ENCODE results near the gene LAD1.
A peak's percentile ranks its signal among the peaks of the same experiment; 100 is the strongest.

Gene LAD1

DNA sequence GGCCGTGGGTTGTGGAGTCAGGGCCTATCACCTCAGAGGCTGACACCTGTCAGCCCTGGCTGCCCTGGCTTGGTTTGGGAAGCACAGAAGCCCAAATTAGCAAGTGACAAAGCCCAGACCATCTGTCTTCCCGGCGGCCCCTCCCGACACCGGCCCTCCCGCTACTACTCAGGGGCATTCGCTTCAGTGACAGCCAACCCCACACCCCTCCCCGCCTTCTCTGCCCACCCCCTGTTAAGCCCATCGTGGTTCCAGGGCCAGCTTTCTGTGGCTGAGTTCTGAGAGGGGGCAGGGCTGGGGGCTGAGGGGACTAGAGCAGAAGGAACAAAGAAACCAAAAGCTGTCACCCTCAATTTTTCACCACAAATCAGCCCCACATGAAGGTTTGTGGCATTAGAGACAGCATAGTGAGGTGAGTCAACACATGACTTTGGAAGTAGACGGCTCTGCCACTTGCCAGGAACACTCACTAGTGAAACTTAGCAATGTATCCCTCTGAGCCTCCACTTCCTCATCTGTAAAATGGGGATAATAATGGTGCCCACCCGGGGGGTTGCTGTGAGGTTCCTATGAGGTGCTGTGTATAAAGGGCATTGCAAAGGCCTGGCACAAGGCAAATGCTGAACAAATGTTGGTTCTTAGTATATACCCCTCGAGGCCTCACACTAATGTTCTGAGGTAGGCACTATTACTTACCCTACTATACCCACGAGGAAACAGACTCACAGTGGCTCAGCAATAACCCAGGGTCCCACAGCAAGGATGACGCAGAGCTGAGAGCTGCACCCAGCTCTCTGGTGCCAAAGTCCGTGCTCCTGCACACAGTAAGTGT is 27.6 kb upstream of the LAD1 start:
- DNase-seq (ENCODE audit: insufficient read length) (no peak), FAIRE-seq (no peak)
- no peak for TF ChIP-seq POLR2A (IDR thresholded peaks at IDR 0.05; ENCODE audit: low read depth, low read length)
- TF ChIP-seq POLR2AphosphoS5 (IDR thresholded peaks at IDR 0.05; ENCODE audit: low read depth, low read length): no peak
- TF ChIP-seq TAF1 (IDR thresholded peaks at IDR 0.05; ENCODE audit: borderline replicate concordance, low read depth, low read length): no peak

DNA sequence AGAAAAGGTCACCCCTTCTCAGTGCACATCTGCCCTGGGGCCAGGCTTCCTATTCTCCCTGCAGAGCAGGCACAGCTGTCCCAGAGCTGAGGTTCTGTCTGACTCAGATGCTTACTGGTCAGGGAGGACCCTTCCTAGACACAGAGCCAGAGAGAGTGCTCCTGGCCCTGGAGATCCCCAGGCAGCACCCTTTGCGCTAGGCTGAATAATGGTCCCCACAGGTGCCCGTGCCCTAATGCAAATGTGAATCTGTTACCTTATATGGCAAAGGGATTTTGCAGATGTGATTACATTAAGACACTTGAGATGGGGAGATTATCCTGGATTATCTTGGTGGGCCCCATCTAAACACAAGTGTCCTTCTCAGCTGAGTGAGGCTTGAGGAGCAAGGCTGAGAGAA is 25.0 kb upstream of the LAD1 start:
- TF ChIP-seq POLR2AphosphoS5 (IDR thresholded peaks at IDR 0.05; ENCODE audit: low read depth, low read length): no peak
- TF ChIP-seq POLR2A (IDR thresholded peaks at IDR 0.05; ENCODE audit: low read depth, low read length): no peak
- TF ChIP-seq TAF1 (IDR thresholded peaks at IDR 0.05; ENCODE audit: borderline replicate concordance, low read depth, low read length): no peak
- FAIRE-seq (no peak), DNase-seq (ENCODE audit: insufficient read length) (no peak)

DNA sequence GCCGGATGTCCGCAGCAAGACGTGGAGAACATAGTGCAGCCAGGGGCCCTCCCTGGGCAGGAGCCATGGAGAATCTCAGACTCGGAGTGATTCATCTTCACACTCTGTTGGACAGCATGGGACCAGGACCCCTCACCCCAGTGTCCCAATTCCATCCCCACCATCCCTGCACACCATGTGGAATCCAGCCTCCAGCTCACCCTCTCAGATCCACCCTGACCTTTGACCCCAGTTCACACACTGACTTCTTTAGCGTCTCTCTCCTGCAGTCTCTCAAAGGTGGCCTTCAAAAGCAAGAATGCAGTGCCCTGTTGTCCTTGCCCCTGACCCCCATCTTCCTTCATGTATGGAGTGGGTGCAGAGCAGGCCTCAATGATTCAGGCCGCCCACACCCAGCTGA is 24.5 kb upstream of the LAD1 start:
- DNase-seq (ENCODE audit: insufficient read length) (no peak), FAIRE-seq (no peak)
- TF ChIP-seq TAF1 (IDR thresholded peaks at IDR 0.05; ENCODE audit: borderline replicate concordance, low read depth, low read length) (no peak), POLR2AphosphoS5 (IDR thresholded peaks at IDR 0.05; ENCODE audit: low read depth, low read length) (no peak), POLR2A (IDR thresholded peaks at IDR 0.05; ENCODE audit: low read depth, low read length) (no peak)

DNA sequence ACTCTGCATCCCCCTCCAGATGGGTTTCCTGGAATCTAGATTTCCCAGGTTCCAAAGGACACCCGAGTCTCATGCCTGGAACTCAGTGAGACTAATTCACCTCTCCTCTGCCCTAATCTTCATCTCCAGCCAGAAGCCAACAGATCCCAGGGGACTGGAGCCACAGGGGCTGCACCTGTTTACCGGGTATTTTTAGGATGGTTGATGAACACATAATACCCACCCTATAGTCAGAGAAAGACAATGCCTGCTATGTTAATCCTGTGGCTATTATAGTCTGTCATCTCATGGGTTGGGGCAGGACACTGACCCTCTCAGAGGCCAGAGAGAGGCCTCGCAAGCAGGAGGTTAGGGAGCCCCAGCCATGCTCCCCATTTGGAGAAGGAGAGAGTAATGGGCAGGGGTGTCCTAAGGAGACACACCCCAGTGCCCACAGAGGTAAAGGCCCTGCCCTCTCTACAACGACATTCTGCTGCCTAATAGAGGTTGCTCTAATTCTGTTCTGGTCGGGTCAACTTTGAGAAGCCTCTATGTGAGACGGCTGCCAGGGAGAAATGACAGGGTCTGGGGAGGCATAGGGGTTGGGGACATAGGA is 23.4 kb upstream of the LAD1 start:
- TF ChIP-seq POLR2A (IDR thresholded peaks at IDR 0.05; ENCODE audit: low read depth, low read length) (no peak), POLR2AphosphoS5 (IDR thresholded peaks at IDR 0.05; ENCODE audit: low read depth, low read length) (no peak), TAF1 (IDR thresholded peaks at IDR 0.05; ENCODE audit: borderline replicate concordance, low read depth, low read length) (no peak)
- DNase-seq (ENCODE audit: insufficient read length) (no peak), FAIRE-seq (no peak)

DNA sequence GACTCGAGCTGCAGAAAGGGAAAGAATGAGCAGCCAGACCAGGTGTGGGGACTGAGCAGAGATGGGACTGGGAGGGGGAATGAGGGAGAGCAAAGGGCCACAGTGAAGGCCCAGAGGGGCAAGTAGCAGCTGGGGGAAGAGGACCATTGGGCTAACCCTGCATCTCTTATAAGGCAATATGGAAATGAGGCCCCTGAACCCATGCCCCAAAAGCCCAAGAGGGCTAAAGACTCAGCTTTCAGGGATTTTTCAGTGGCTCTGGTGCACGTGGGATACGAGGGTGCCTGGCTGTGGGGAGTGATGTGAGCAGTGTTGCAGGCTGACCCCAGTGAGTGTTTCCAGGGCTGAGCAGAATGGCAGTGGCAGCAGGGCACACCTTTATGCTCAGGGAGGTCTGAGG is 22.9 kb upstream of the LAD1 start:
- no peak for DNase-seq (ENCODE audit: insufficient read length)
- no peak for TF ChIP-seq POLR2AphosphoS5 (IDR thresholded peaks at IDR 0.05; ENCODE audit: low read depth, low read length)
- no peak for TF ChIP-seq TAF1 (IDR thresholded peaks at IDR 0.05; ENCODE audit: borderline replicate concordance, low read depth, low read length)
- no peak for TF ChIP-seq POLR2A (IDR thresholded peaks at IDR 0.05; ENCODE audit: low read depth, low read length)
- no peak for FAIRE-seq

DNA sequence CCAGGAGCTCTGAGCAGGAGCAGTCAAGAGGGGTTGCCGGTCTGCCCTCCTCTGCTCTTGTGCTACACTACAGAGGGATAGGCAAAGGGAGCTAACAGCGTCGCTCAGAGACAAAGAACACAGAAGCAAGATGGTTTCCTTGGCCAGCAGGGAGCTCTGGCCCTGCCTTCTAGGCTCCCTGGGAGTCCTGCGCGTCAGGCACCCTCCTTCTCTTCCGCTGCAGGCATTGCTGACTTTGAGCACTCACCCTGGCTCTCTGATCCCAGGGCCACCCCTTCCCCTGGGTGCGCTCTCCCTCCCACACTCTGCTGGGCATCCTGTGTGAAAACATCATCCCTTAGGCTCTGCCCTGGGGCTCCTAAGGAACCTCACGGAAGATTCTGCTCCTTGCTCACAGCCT is 21.9 kb upstream of the LAD1 start:
- TF ChIP-seq TAF1 (IDR thresholded peaks at IDR 0.05; ENCODE audit: borderline replicate concordance, low read depth, low read length) (no peak), POLR2A (IDR thresholded peaks at IDR 0.05; ENCODE audit: low read depth, low read length) (no peak), POLR2AphosphoS5 (IDR thresholded peaks at IDR 0.05; ENCODE audit: low read depth, low read length) (no peak)
- FAIRE-seq: no peak

DNA sequence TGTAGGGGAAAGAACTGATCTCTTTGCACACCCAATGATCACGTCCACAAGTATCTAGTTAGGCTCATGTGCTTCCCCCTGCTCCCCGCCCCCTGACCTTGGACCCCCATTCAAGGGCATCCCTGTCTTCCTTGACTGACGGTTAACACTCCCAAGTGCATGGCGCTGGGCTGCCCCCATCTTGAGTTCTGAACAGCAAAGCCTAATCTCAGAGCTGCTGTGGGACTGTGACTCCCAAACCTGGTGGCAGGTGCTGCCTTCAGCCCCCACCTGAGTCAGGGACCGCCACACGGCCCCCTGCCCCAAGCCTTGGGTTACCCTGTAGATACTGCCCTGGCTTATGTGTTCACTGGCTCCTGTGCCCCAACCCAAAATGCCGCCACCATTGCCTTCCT is 21.5 kb upstream of the LAD1 start:
- FAIRE-seq (no peak), DNase-seq (ENCODE audit: insufficient read length) (no peak)
- TF ChIP-seq POLR2A (IDR thresholded peaks at IDR 0.05; ENCODE audit: low read depth, low read length) (no peak), POLR2AphosphoS5 (IDR thresholded peaks at IDR 0.05; ENCODE audit: low read depth, low read length) (no peak), TAF1 (IDR thresholded peaks at IDR 0.05; ENCODE audit: borderline replicate concordance, low read depth, low read length) (no peak)

More for the DNA sequence above, 21.9 kb upstream of the LAD1 start:
- no peak for DNase-seq (ENCODE audit: insufficient read length)

DNA sequence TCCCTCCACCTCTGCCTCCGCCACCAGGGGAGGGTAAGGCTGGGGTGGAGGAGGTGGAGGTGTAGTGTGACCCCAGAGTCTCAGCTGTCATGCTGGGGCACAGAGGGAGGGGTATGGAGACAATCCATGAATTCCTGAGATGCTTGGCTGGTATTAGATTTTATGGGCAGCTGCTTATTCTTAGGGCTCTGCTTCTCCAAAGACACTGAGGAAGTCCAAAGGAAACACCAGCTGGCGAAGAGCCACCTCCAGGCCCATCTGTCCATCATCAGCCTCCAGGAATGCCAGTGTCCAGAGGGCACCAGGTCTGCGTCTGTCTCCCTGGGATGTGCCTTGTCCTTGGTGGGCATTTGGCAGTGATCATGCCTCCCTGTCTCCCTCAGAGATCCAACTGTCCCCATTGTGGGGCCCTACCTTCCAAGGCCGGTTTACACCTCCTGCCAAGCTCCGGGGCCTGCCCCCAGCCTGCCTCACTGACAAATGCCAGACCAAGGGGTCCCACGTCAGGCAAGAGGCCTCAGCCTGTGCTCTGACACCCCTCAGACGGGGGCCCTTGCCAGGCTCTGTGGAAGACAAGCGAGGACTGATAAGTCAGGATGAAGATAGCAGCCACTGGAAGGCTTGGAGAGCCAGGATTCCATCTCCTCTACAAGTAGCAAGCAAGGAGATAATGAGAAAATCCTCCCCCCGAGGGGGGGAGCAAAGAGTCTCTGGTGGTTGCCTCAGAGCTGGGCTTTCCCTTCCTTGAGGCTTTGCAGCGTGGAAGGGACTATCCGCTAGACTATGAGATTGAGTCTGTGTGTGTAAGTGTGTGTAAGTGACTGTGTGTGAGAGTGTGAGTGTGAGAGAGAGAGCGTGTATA is 20.9 kb upstream of the LAD1 start:
- FAIRE-seq: peak; percentile 21
- no peak for DNase-seq (ENCODE audit: insufficient read length)
- TF ChIP-seq TAF1 (IDR thresholded peaks at IDR 0.05; ENCODE audit: borderline replicate concordance, low read depth, low read length) (no peak), POLR2A (IDR thresholded peaks at IDR 0.05; ENCODE audit: low read depth, low read length) (no peak), POLR2AphosphoS5 (IDR thresholded peaks at IDR 0.05; ENCODE audit: low read depth, low read length) (no peak)

DNA sequence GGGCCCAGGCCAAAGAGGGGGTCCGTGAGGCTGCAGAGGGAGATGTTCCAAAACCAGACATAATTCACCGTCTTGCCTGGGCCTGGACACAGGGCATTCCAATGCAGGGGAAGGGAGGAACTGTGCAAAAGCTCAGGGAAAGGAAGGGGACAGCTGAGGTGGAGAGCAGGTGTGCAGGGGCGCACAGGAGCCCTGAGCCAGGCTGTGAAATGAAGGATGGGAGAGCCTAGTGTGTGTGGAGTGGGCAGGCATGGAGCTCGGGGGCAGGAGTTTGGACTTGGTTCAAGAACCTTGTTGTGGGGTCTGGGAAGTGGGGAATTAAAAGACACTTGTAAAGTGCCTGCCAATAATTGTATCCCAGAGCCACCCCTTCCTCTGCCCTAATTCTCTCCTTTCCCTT is 20.1 kb upstream of the LAD1 start:
- DNase-seq (ENCODE audit: insufficient read length) (no peak), FAIRE-seq (no peak)
- TF ChIP-seq POLR2AphosphoS5 (IDR thresholded peaks at IDR 0.05; ENCODE audit: low read depth, low read length) (no peak), POLR2A (IDR thresholded peaks at IDR 0.05; ENCODE audit: low read depth, low read length) (no peak), TAF1 (IDR thresholded peaks at IDR 0.05; ENCODE audit: borderline replicate concordance, low read depth, low read length) (no peak)

DNA sequence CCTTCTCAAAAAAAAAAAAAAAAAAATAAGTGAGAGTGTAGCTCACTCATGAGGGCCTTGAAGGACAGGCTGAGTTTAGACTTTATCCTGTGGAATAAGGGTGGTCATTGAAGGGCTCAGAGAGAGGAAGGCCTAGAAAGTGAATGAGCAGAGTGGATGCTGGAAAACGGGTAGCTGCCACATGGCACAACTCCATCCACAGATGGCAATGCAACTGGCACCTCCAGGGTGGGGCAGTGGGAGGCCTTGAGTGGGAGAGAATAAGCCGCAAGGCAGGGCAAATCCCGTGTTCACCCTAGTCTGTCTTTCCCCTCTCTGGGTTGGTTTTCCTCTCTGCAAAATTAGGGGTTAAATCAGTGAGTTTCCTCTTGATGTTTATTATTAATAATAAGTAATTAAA is 19.3 kb upstream of the LAD1 start:
- no peak for FAIRE-seq

DNA sequence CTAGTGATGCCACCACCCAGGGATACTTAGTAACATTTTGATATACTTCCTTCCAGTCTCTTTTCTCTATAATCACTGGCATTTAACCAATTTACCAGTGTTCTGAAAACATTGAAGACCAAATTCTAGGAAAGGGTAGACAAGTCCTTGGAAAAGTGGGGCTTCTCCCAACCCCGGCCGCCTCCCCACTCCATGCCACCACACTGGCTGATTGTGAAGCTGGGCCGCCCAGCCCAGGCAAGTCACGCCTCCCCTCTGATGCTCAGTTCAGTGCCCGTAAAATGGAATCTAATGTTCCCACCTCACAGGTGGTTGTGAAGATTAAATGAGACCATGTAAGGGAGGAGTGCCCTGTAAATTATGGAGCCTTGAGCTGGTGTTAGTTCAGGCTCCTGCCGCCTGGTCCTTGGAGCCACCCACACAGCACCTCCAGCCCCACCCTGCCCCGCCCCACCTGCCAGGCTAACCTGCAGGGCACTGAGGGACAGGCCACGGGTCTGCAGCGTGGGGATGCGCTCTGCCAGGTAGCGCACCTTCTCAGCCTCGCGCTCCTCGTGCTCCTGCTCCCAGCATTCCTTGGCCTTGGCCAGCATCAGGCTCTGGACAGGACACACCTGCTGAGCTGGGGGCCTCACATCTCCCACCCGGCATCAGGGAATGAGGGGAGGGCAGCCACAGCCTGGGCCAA is 15.1 kb upstream of the LAD1 start:
- TF ChIP-seq POLR2A (IDR thresholded peaks at IDR 0.05; ENCODE audit: low read depth, low read length): no peak
- TF ChIP-seq POLR2AphosphoS5 (IDR thresholded peaks at IDR 0.05; ENCODE audit: low read depth, low read length): no peak
- TF ChIP-seq TAF1 (IDR thresholded peaks at IDR 0.05; ENCODE audit: borderline replicate concordance, low read depth, low read length): no peak
- DNase-seq (ENCODE audit: insufficient read length) (no peak), FAIRE-seq (no peak)

More for the DNA sequence above, 19.3 kb upstream of the LAD1 start:
- TF ChIP-seq TAF1 (IDR thresholded peaks at IDR 0.05; ENCODE audit: borderline replicate concordance, low read depth, low read length): no peak
- no peak for TF ChIP-seq POLR2A (IDR thresholded peaks at IDR 0.05; ENCODE audit: low read depth, low read length)
- no peak for TF ChIP-seq POLR2AphosphoS5 (IDR thresholded peaks at IDR 0.05; ENCODE audit: low read depth, low read length)
- DNase-seq (ENCODE audit: insufficient read length): no peak
